ENCODE results near the gene DOCK4. TPM values are rescaled to one million over a fixed set of nuclear protein-coding genes. Genes with fewer than 3 reads are reported as not detected.

Gene DOCK4
- polyA plus RNA-seq, 2 of the 4 experiments (the other 2 are of a cell fraction): 13.7 to 15.7 TPM

GRCh38 chr7:112092709-112093395 lies 113.3 kb downstream of the DOCK4 start (continued):
- TF ChIP-seq, protein P1, sequence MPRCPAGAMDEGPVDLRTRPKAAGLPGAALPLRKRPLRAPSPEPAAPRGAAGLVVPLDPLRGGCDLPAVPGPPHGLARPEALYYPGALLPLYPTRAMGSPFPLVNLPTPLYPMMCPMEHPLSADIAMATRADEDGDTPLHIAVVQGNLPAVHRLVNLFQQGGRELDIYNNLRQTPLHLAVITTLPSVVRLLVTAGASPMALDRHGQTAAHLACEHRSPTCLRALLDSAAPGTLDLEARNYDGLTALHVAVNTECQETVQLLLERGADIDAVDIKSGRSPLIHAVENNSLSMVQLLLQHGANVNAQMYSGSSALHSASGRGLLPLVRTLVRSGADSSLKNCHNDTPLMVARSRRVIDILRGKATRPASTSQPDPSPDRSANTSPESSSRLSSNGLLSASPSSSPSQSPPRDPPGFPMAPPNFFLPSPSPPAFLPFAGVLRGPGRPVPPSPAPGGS (IDR thresholded peaks at IDR 0.05): no peak
- no peak for TF ChIP-seq BHLHE40 (IDR thresholded peaks at IDR 0.05; ENCODE audit: low read depth, low read length)
- TF ChIP-seq PBX3 (IDR thresholded peaks at IDR 0.05): no peak
- TF ChIP-seq SMC3 (IDR thresholded peaks at IDR 0.05): no peak
- no peak for TF ChIP-seq HEYL (CRISPR knock-in tag; IDR thresholded peaks at IDR 0.05)
- TF ChIP-seq TP53 (CRISPR knock-in tag; IDR thresholded peaks at IDR 0.05): no peak
- TF ChIP-seq MYC (IDR thresholded peaks at IDR 0.05; ENCODE audit: borderline replicate concordance, low read length): no peak
- no peak for TF ChIP-seq FOXS1 (CRISPR knock-in tag; IDR thresholded peaks at IDR 0.05)

GRCh38 chr7:112092306-112092705 lies 113.9 kb downstream of the DOCK4 start:
- H3K4me1 ChIP-seq: peaks cover 21% of the 10 kb centered on the region
- no peak overlapping the region for H3K4me3 ChIP-seq
- ChIA-PET CTCF (no interaction called here), POLR2A (no interaction called here)
- FAIRE-seq (no peak), DNase-seq (ENCODE audit: low read depth in 1 of 2, low spot score in 1 of 2) (no peak), ATAC-seq (no peak)
- TF ChIP-seq, protein P2, sequence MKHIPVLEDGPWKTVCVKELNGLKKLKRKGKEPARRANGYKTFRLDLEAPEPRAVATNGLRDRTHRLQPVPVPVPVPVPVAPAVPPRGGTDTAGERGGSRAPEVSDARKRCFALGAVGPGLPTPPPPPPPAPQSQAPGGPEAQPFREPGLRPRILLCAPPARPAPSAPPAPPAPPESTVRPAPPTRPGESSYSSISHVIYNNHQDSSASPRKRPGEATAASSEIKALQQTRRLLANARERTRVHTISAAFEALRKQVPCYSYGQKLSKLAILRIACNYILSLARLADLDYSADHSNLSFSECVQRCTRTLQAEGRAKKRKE (CRISPR knock-in tag; IDR thresholded peaks at IDR 0.05; ENCODE audit: low read depth): no peak
- no peak for TF ChIP-seq BHLHE40 (IDR thresholded peaks at IDR 0.05; ENCODE audit: low read depth, low read length)
- no peak for TF ChIP-seq JUNB (IDR thresholded peaks at IDR 0.05)
- TF ChIP-seq GATA3 (IDR thresholded peaks at IDR 0.05; ENCODE audit: borderline replicate concordance): no peak
- no peak for TF ChIP-seq HEYL (CRISPR knock-in tag; IDR thresholded peaks at IDR 0.05)
- no peak for TF ChIP-seq MAZ (IDR thresholded peaks at IDR 0.05; ENCODE audit: borderline replicate concordance, low read depth, low read length)
- no peak for TF ChIP-seq ZFP36 (IDR thresholded peaks at IDR 0.05; ENCODE audit: borderline replicate concordance, partially characterized antibody)
- no peak for TF ChIP-seq FOSL2 (IDR thresholded peaks at IDR 0.05)
- TF ChIP-seq FOSL2 (CRISPR knock-in tag; IDR thresholded peaks at IDR 0.05): no peak
- no peak for TF ChIP-seq FOSB (CRISPR knock-in tag; IDR thresholded peaks at IDR 0.05)
- no peak for TF ChIP-seq CEBPB (IDR thresholded peaks at IDR 0.05)
- no peak for TF ChIP-seq ZSCAN20 (CRISPR knock-in tag; IDR thresholded peaks at IDR 0.05)
- TF ChIP-seq, protein P1 (IDR thresholded peaks at IDR 0.05): no peak
- no peak for TF ChIP-seq NPAS2 (CRISPR knock-in tag; IDR thresholded peaks at IDR 0.05; ENCODE audit: borderline replicate concordance)
- 80% methylated on average over 8 of the region's 8 CpGs for WGBS (ENCODE audit: missing lambda C conversion rate)
- H3K4me2 ChIP-seq: no peak overlapping the region
- H3K27ac ChIP-seq: no peak overlapping the region
- no peaks in the 10 kb centered on the region for H3K9me3 ChIP-seq

DNA sequence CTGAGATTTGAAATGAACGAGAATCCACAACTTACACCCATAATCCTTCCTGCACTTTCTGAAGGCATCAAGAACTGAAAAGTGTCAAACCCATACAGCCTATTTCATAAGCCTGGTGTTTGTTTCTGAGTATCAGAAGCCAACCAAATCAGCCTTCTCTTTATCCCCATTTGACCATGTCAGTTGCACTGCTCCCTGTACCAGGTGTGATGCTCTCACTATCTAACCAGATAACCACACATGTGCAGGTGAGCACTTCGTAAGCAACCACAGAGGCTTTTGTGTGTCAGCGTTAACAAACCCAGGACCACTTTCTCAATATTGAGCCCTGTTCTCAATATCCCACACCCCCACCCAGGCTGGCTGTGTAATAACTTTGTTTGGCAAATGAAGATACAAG lies 114.4 kb downstream of the DOCK4 start:
- WGBS (ENCODE audit: missing lambda C conversion rate): 89% methylated on average over 3 of the region's 3 CpGs
- FAIRE-seq (no peak), DNase-seq (ENCODE audit: low read depth in 1 of 2, low spot score in 1 of 2) (no peak), ATAC-seq (no peak)
- Histone ChIP-seq H3K4me2 (no peak overlapping the region), H3K4me3 (no peak overlapping the region), H3K9me3 (no peaks in the 10 kb centered on the region), H3K27ac (no peak overlapping the region), H3K4me1 (peaks cover 26% of the 10 kb centered on the region)
- TF ChIP-seq EHF (CRISPR knock-in tag; IDR thresholded peaks at IDR 0.05): no peak
- no peak for TF ChIP-seq JUNB (IDR thresholded peaks at IDR 0.05)
- no peak for TF ChIP-seq POLR2AphosphoS2 (conservative IDR thresholded peaks at IDR 0.05; ENCODE audit: low read length)
- TF ChIP-seq BHLHE40 (IDR thresholded peaks at IDR 0.05; ENCODE audit: low read depth, low read length): no peak
- POLR2A ChIA-PET: no interaction called here
- CTCF ChIA-PET: no interaction called here
